Upper lobe of left lung (tissue), 4 donors: ENCODE results near the gene SDHA.
"Not testable (repeated sequence)": the region's sequence is repeated elsewhere in the genome, so short reads cannot be mapped to it uniquely, and the experiment has no call there.

Experiments used
- POLR2A ChIP-seq, 4 donors: fragments of 450-650 bp; IDR thresholded peaks; one replicate each; pipeline ENCODE4 v1.5.1; 2016 to 2017; ENCODE audit warnings: antibody characterized with exemption in 4 of 4, mild to moderate bottlenecking in 2 of 4
- TF ChIP-seq, protein P1 (sequence below), 6 experiments: fragments of 450-650 bp in 4 of 6; fragments of 200-600 bp in 2 of 6; sonication (generic) in 2 of 6; IDR thresholded peaks; one replicate each; pipeline ENCODE4 v1.5.1; 2016 to 2019; ENCODE audit warnings: antibody characterized with exemption in 6 of 6

- TF ChIP-seq, protein P1, sequence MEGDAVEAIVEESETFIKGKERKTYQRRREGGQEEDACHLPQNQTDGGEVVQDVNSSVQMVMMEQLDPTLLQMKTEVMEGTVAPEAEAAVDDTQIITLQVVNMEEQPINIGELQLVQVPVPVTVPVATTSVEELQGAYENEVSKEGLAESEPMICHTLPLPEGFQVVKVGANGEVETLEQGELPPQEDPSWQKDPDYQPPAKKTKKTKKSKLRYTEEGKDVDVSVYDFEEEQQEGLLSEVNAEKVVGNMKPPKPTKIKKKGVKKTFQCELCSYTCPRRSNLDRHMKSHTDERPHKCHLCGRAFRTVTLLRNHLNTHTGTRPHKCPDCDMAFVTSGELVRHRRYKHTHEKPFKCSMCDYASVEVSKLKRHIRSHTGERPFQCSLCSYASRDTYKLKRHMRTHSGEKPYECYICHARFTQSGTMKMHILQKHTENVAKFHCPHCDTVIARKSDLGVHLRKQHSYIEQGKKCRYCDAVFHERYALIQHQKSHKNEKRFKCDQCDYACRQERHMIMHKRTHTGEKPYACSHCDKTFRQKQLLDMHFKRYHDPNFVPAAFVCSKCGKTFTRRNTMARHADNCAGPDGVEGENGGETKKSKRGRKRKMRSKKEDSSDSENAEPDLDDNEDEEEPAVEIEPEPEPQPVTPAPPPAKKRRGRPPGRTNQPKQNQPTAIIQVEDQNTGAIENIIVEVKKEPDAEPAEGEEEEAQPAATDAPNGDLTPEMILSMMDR (IDR thresholded peaks at IDR 0.05): not testable (repeated sequence)
- not testable (repeated sequence) for TF ChIP-seq POLR2A (IDR thresholded peaks at IDR 0.05)
These were observed 25.7 kb downstream of the SDHA start for GRCh38 chr5:243683-244367.
